HG02970 (cell line): ENCODE results near the gene ATP11A.

Experiments used
- ATAC-seq: cut with Tn5 transposase; IDR thresholded peaks from one replicate; pipeline ENCODE4 v1.9.1; 2021; ENCODE audit warnings: mild to moderate bottlenecking, moderate library complexity, moderate number of reproducible peaks; ENCODE audit not compliant: unreplicated experiment, low FRiP score

Gene ATP11A

GRCh38 chr13:112737294-112737693, 47.5 kb downstream of the ATP11A start:
- no peak for ATAC-seq

GRCh38 chr13:112738606-112739005, 48.8 kb downstream of the ATP11A start:
- ATAC-seq, result no peak

GRCh38 chr13:112740502-112741131, 50.8 kb downstream of the ATP11A start:
- no peak for ATAC-seq

GRCh38 chr13:112741185-112741755, 51.4 kb downstream of the ATP11A start:
- ATAC-seq, result no peak

DNA sequence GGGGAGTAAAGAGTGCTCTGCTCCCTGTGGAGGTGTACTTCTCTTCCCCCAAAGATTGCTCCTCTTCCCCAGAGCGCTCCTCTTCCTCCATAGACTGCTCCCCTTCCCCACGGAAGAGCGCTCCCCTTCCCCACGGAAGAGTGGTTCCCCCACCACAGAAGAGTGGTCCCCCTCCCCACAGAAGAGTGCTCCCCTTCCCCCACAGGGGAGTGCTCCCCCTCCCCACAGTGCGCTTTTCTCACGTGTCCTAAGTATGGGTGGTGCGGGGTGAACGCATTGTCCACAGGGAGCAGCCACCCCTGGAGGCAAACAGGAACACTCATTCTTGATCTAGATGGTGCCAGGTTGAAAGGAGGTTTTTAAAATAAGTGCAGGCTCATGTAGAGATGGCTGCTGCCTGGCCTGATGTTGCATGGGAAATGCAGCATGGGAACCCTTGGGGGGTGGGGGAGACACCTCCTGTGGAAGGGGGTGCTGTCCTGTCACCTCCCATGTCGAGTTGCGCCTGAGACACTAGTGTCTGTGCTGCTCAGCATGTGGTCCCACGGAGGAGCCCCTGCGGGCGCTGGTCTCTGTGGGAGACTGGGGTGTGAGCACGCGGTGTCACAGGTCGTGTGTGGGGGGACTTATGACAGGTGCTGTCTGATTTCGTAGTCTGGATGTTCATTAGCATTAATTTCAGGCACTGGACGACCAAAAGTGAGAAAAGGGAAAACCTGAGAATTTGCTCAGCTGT, 52.2 kb downstream of the ATP11A start:
- ATAC-seq, result no peak

GRCh38 chr13:112742583-112742982, 52.7 kb downstream of the ATP11A start:
- ATAC-seq, result no peak

DNA sequence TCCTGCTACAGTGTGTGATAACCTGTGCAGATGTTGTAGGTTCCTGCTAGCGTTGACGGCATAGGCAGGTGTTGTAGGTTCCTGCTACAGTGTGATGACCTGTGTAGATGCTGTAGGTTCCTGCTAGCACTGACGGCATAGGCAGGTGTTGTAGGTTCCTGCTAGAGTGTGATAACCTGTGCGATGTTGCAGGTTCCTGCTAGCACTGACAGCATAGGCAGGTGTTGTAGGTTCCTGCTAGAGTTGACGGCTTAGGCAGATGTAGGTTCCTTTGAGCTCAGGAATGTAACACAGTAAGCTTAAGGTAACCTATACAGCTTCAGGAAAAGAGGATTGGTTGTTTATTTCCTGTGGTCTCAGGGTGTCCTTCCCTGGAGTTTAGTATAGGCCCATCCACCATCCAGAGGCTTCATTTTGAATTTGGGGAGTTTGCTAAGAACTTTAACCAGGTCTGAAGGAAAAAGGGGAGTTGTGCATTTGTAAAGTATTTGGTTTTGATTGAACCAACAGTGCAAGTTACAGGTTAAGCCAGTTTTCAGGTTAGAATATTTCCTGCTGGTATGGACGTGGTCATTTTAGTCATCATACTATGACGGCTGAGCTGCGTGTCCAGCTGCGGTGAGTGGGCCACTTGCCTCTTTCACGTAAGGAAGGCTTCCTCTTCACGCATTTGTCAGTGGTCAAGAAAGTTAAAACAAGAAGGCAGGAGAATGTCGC, 53.8 kb downstream of the ATP11A start:
- no peak for ATAC-seq

- ATAC-seq, result no peak
These were observed 54.6 kb downstream of the ATP11A start for GRCh38 chr13:112744168-112745021.

- no peak for ATAC-seq
These were observed 56.2 kb downstream of the ATP11A start for GRCh38 chr13:112746044-112746443.

GRCh38 chr13:112747256-112747655, 57.4 kb downstream of the ATP11A start:
- ATAC-seq, result no peak

DNA sequence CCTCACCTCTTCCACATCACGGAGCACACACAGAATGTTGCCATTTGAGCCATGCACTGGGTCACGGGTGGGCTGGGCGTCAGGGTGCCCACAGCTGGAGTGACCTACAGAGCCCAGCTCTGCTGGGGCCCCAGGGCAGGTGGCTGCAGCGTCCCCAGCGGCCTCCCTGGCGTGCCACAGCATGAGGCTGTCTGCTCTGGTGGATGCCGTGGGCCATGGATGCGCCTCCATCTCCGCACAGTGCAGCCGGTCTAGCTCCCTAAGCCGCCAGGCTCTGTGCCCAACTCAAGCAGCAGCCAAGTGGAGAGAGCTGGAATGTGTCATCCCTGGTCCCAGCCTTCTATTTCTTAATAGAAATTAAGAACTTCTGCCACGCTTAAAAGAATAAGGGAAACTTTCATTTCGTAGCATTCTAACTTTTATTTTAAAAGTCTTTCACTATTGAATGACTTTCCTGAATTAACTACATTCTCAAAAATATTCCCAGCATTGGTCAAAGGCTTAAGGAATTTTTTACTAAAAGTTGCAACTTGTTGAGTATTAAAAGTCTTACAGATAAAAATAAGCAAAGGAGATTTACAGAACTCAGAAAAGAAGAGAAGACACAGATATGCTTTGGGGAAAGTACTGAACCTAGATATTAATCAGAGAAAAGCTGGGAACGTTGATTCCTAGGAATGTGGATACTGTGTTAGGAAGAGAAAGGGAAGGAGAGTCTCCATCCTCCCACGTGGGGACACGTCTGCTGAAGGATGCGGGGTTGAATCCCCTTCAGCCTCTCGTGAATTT, 59.3 kb downstream of the ATP11A start:
- ATAC-seq, result no peak

- no peak for ATAC-seq
These were observed 60.7 kb downstream of the ATP11A start for GRCh38 chr13:112750570-112750969.

GRCh38 chr13:112751617-112752016, 61.8 kb downstream of the ATP11A start:
- no peak for ATAC-seq

- no peak for ATAC-seq
These were observed 62.4 kb downstream of the ATP11A start for GRCh38 chr13:112752211-112752610.

- no peak for ATAC-seq
These were observed 63.1 kb downstream of the ATP11A start for GRCh38 chr13:112752711-112753541.

GRCh38 chr13:112753833-112754232, 64.0 kb downstream of the ATP11A start:
- ATAC-seq, result no peak

DNA sequence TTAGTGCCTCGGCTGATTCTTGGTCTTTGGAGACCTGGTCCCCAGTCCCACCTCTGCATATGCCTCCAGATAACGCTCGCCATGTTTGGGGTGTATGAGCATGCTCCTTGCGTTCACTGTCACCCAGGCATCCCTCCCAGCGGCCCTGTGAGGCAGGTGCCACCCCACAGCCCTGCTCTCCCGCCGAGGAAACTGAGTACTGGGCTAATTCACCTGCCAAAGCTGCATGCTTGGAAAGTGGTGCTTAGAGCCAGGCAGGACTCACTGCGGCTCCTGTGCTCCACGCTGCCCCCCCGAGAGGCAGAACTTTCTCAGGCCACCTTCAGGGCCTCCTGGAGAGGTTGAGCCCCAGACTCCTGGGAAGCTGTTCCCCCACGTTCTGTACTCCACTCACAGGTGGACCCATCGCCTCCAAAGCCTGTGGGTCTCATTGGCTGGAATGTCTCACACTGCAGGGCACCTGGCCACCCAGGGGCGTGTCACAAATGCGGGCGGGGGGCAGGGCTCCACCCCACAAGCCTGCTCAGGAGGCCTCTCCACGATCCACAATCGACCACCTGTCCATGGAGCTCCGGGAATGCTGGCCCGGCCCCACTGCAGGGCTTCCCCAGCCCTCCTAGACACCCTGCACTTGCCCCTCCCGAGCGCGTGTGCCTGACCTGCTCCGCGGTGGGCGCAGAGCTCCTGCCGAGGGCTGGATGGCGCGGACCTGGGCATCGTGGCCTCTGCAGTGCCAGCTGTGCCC, 64.6 kb downstream of the ATP11A start:
- no peak for ATAC-seq

GRCh38 chr13:112755331-112755730, 65.5 kb downstream of the ATP11A start:
- no peak for ATAC-seq
